HG02759 (cell line): ENCODE data around the gene CAMKK2.
"Not testable (repeated sequence)": the region's sequence is repeated elsewhere in the genome, so short reads cannot be mapped to it uniquely, and the experiment has no call there.

Experiments
- ATAC-seq: cut with Tn5 transposase; IDR thresholded peaks from one replicate; pipeline ENCODE4 v1.9.1; 2021; ENCODE audit warnings: mild to moderate bottlenecking, moderate library complexity; ENCODE audit not compliant: unreplicated experiment

Gene CAMKK2

GRCh38 chr12:121202407-121203355 is 93.8 kb downstream of the CAMKK2 start:
- ATAC-seq, result no peak

- ATAC-seq, result not testable (repeated sequence)
Measured at GRCh38 chr12:121201140-121201539, 95.4 kb downstream of the CAMKK2 start.

- no peak for ATAC-seq
Measured at GRCh38 chr12:121198949-121199348, 97.6 kb downstream of the CAMKK2 start.

- no peak for ATAC-seq
Measured at GRCh38 chr12:121196902-121197301, 99.6 kb downstream of the CAMKK2 start.

GRCh38 chr12:121191151-121191550 is 105.4 kb downstream of the CAMKK2 start:
- no peak for ATAC-seq

- no peak for ATAC-seq
Measured at GRCh38 chr12:121190523-121191031, 105.9 kb downstream of the CAMKK2 start.

GRCh38 chr12:121189619-121190155 is 106.8 kb downstream of the CAMKK2 start:
- ATAC-seq, result no peak

- ATAC-seq, result no peak
Measured at GRCh38 chr12:121189131-121189530, 107.4 kb downstream of the CAMKK2 start.

GRCh38 chr12:121188227-121188626 is 108.3 kb downstream of the CAMKK2 start:
- ATAC-seq, result no peak
